ENCODE results near the gene CHCHD6. TPM values are rescaled to one million over a fixed set of nuclear protein-coding genes. Genes with fewer than 3 reads are reported as not detected.
A peak's percentile ranks its signal among the peaks of the same experiment; 100 is the strongest.
"Not testable (repeated sequence)": the region's sequence is repeated elsewhere in the genome, so short reads cannot be mapped to it uniquely, and the experiment has no call there.

Gene CHCHD6
- total RNA-seq, 1 donor = 10.9 TPM

DNA sequence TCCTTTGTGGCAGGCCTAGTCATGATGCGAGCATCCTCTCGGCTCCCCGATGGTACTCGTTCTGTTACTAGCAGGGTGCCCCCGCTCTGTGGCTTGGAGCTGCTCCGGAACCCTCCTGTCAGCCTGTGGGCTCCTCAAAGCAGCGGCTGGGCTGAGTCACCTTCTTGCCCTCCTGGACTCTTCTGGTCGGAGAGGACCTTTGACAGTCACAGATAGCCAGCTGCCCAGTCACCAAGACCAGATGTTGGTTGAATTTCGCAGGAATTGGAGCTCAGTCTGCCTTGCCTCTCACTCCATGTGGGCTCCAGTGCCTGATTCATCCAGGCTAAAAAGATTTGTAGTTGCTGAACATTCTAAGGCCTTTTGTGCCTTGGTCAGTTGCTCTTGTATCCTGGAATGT, 94.5 kb downstream of the CHCHD6 start:
- Histone ChIP-seq H3K27ac (ENCODE audit: low read depth, low read length) (peak overlapping the region; percentile 28), H3K4me1 (ENCODE audit: insufficient read depth, low read length) (peaks cover 6% of the 10 kb centered on the region), H3K79me2 (ENCODE audit: insufficient read depth, low read length) (no peaks in the 10 kb centered on the region), H3K4me2 (ENCODE audit: insufficient read depth, low read length) (no peak overlapping the region), H3K27me3 (ENCODE audit: insufficient read depth, low read length) (no peaks in the 10 kb centered on the region), H3K4me3 (ENCODE audit: insufficient read depth, low read length) (no peak overlapping the region), H4K20me1 (ENCODE audit: insufficient read depth, low read length) (no peaks in the 10 kb centered on the region), H3K36me3 (ENCODE audit: insufficient read depth, low read length) (no peaks in the 10 kb centered on the region), H2AFZ (ENCODE audit: low read length) (no peak overlapping the region), H3K9me3 (ENCODE audit: low read depth, low read length) (no peaks in the 10 kb centered on the region)
- no peak for DNase-seq (ENCODE audit: insufficient read length, low spot score, missing footprints)
- TF ChIP-seq, protein P1, sequence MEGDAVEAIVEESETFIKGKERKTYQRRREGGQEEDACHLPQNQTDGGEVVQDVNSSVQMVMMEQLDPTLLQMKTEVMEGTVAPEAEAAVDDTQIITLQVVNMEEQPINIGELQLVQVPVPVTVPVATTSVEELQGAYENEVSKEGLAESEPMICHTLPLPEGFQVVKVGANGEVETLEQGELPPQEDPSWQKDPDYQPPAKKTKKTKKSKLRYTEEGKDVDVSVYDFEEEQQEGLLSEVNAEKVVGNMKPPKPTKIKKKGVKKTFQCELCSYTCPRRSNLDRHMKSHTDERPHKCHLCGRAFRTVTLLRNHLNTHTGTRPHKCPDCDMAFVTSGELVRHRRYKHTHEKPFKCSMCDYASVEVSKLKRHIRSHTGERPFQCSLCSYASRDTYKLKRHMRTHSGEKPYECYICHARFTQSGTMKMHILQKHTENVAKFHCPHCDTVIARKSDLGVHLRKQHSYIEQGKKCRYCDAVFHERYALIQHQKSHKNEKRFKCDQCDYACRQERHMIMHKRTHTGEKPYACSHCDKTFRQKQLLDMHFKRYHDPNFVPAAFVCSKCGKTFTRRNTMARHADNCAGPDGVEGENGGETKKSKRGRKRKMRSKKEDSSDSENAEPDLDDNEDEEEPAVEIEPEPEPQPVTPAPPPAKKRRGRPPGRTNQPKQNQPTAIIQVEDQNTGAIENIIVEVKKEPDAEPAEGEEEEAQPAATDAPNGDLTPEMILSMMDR (IDR thresholded peaks at IDR 0.05; ENCODE audit: extremely low read depth, low read depth, low read length) = no peak

DNA sequence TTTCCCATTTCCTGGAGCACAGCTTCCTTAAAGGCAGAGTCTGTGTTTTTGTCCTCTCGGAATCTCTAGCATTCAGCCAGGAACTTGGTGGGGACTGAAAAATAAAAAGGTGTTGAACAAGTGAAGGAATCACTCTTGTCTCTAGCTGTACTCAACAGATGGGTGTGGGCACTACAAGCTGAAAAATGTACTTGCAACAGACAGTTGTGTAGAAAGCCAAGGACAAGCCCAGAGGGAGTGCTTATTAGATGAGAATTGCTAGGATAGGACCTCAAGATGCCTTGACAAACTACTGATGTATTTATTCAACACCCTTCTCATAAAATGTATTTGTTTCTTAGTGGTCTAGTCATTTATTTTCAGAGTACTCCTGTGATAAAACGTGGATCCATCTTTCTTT, 95.1 kb downstream of the CHCHD6 start:
- no peaks in the 10 kb centered on the region for H3K36me3 ChIP-seq (ENCODE audit: insufficient read depth, low read length)
- H3K27me3 ChIP-seq (ENCODE audit: insufficient read depth, low read length) = no peaks in the 10 kb centered on the region
- TF ChIP-seq, protein P1 (IDR thresholded peaks at IDR 0.05; ENCODE audit: extremely low read depth, low read depth, low read length) = no peak
- H3K27ac ChIP-seq (ENCODE audit: low read depth, low read length) = peak overlapping the region; percentile 7
- H3K4me3 ChIP-seq (ENCODE audit: insufficient read depth, low read length) = no peak overlapping the region
- H4K20me1 ChIP-seq (ENCODE audit: insufficient read depth, low read length) = no peaks in the 10 kb centered on the region
- DNase-seq (ENCODE audit: insufficient read length, low spot score, missing footprints) = no peak
- peaks cover 6% of the 10 kb centered on the region for H3K4me1 ChIP-seq (ENCODE audit: insufficient read depth, low read length)
- H2AFZ ChIP-seq (ENCODE audit: low read length) = no peak overlapping the region
- H3K9me3 ChIP-seq (ENCODE audit: low read depth, low read length) = no peaks in the 10 kb centered on the region
- H3K79me2 ChIP-seq (ENCODE audit: insufficient read depth, low read length) = no peaks in the 10 kb centered on the region
- H3K4me2 ChIP-seq (ENCODE audit: insufficient read depth, low read length) = no peak overlapping the region

DNA sequence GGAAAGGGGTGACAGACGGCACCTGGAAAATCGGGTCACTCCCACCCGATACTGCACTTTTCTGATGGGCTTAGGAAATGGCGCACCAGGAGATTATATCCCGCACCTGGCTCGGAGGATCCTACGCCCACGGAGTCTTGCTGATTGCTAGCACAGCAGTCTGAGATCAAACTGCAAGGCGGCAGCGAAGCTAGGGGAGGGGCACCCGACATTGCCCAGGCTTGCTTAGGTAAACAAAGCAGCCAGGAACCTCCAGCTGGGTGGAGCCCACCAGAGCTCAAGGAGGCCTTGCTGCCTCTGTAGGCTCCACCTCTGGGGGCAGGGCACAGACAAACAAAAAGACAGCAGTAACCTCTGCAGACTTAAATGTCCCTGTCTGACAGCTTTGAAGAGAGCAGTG, 97.3 kb downstream of the CHCHD6 start:
- H4K20me1 ChIP-seq (ENCODE audit: insufficient read depth, low read length); H3K36me3 ChIP-seq (ENCODE audit: insufficient read depth, low read length); DNase-seq (ENCODE audit: insufficient read length, low spot score, missing footprints); H3K27ac ChIP-seq (ENCODE audit: low read depth, low read length); H2AFZ ChIP-seq (ENCODE audit: low read length); H3K4me3 ChIP-seq (ENCODE audit: insufficient read depth, low read length); H3K4me2 ChIP-seq (ENCODE audit: insufficient read depth, low read length); H3K27me3 ChIP-seq (ENCODE audit: insufficient read depth, low read length); H3K4me1 ChIP-seq (ENCODE audit: insufficient read depth, low read length); H3K9me3 ChIP-seq (ENCODE audit: low read depth, low read length); H3K79me2 ChIP-seq (ENCODE audit: insufficient read depth, low read length): not testable (repeated sequence)

DNA sequence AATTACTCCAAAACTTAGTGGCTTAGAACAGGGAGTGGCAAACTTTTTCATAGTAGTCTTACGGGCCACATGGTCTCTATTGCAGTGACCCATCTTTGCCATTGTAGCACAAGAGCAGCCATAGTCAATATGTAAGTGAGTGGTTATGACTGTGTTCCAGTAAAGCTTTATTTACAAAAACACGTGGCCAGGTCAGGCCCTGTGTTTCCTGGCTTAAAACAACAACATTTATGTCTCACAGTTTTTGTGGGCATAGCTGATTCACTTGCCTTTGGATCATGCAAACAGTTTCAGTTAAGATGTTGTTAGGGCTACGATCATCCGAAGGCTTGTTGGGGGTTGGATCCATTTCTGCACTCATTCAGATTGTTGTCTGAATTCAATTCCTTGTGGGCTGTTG, 103.8 kb downstream of the CHCHD6 start:
- Histone ChIP-seq H3K4me3 (ENCODE audit: insufficient read depth, low read length) (no peak overlapping the region), H3K4me1 (ENCODE audit: insufficient read depth, low read length) (peaks cover 8% of the 10 kb centered on the region), H4K20me1 (ENCODE audit: insufficient read depth, low read length) (no peaks in the 10 kb centered on the region), H2AFZ (ENCODE audit: low read length) (peak overlapping the region; percentile 17), H3K27me3 (ENCODE audit: insufficient read depth, low read length) (no peaks in the 10 kb centered on the region), H3K36me3 (ENCODE audit: insufficient read depth, low read length) (no peaks in the 10 kb centered on the region), H3K27ac (ENCODE audit: low read depth, low read length) (peak overlapping the region; percentile 21), H3K9me3 (ENCODE audit: low read depth, low read length) (no peaks in the 10 kb centered on the region), H3K4me2 (ENCODE audit: insufficient read depth, low read length) (peak overlapping the region; percentile 26), H3K79me2 (ENCODE audit: insufficient read depth, low read length) (no peaks in the 10 kb centered on the region)
- TF ChIP-seq, protein P1 (IDR thresholded peaks at IDR 0.05; ENCODE audit: extremely low read depth, low read depth, low read length) = no peak
- DNase-seq (ENCODE audit: insufficient read length, low spot score, missing footprints) = peak; percentile 81
